ENCODE data around the gene UPB1.
"Not testable (repeated sequence)": the region's sequence is repeated elsewhere in the genome, so short reads cannot be mapped to it uniquely, and the experiment has no call there.

UPB1 gene

DNA sequence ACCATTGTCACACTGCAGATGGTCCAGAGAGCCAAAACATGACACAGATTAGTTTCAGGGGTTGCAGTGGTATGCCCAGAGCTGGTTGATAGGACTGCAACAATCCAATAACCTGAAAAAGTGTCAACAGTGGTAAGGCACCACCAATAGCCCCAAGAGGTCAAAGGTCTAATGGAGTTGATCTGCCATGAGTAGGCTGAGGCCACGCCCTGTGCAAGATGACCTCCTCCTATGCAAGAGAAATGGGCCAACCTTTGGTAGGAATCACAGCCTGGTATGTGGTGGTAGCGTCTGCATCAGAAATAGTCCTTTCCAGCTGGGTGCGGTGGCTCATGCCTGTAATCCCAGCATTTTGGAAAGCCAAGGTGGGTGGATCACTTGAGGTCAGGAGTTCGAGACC lies 40.2 kb downstream of the UPB1 start:
- DNase-seq (ENCODE audit: low read depth) = no peak

DNA sequence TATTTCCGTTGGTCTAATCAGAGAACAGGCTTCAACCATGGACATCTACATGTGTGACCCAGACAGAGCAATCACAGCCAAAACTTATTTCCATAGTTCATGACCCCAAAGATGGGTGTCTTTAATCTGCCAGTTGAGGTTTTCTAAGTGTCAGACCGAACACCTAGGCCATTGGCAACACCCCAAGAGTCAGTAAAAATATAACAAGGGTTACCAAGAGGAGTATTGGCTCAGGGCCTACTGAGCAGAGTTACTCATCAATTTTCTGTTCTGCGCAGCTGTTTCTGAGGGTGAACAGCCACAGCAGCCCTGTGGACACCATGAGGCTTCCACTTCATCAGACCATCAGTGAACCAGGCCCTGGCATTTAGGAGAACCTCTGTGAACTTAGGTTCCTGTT lies 41.0 kb downstream of the UPB1 start:
- DNase-seq (ENCODE audit: low read depth) = no peak

DNA sequence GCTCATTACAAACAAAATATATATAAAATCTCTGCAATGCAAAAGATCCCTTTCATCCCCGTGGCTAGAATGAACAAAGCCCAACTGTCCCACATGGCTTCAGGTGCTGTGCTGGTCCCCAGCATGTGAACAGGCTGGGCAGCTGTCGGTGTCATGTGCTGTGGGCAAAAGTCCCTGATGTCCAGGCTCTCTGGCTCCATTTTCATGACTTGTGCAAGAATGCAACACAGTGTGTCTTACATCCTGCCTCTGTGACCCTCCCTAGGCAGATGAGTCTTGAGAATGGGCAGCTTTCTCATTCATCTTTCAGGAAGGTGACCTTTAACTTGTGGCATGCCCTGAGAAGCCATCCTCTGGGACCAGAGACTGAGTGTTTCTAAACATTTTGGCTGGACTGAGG lies 45.3 kb downstream of the UPB1 start:
- DNase-seq (ENCODE audit: low read depth) = no peak

DNA sequence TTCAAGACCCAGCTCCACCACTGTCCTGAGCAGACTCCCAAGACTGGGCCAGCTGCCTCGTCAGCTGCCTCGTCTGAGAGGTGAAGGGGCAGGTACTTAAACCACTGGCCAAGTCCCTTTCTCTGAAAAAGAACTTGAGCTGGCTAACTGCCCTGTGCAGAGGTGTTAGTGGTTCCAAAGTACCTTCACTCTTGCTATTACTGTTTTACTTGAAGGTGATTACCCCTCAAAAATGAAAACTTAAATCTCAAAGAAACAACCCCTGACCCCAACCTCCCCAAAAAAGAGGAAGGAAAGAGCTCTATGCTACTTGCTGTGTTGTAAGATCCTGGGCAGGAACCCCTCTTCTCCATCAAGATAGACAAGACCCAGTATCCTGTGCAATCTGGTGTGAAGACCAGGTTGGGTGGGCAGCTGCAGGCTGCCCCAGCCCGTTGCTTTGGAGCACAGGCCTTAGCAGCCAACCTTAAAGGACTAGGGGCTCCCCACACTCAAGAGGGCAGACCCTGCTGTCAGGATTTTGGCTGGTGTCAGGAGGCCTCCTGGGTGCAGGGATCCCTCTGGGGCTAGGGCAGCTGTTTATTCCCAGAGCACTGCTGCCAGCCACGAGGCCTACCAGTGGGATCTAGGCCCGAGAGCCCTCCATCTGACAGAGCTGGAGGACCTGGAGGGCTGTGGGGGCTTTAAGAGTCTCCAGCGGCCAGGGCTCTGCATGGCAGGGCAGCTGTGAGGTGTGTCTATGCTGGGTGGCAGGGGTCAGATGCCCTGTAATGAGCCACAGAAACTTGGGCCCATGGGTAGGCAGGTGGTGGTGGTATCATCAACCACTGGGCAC lies 46.8 kb downstream of the UPB1 start:
- no peak for DNase-seq (ENCODE audit: low read depth)

DNA sequence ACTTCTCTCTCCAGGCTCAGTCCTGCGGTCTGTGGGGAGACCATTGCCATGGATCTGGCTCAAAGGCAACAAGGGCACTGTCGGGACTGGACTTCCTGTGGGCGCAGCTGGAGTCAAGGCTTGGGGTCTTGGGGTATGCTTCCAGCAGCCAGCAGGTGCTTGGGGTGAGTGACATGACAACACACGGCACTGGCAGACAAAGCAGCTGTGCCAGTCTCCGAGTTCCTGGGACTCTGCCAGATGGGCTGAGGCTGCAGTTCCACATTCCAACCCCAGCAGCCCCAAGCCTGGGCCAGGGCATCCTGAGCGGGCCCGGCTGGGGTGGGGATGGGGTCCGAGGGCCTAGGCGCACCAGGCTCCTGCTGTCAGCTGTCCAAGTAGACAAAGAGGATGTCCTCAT lies 47.5 kb downstream of the UPB1 start:
- DNase-seq (ENCODE audit: low read depth) = no peak

DNA sequence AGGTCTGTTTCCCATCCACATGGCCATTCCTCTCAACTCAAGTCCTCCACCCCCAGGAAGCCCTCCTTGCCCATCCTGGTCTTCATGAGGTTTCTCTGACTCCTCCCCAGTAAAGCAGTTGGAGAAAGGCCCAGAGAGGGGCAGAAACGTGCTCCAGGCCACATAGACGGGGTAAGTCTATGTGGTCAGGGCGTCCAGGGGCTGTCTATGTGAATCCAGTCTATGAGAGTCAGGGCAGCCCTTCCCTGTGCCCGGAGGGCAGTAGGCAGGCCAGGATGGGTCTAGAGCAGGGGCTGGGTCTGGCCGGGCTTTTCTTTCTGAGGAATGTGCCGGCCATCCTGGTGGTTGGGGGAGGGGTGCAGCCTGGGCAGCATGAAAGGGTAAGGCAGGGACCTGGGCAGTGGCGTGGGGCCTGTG lies 48.1 kb downstream of the UPB1 start:
- DNase-seq (ENCODE audit: low read depth) = no peak

DNA sequence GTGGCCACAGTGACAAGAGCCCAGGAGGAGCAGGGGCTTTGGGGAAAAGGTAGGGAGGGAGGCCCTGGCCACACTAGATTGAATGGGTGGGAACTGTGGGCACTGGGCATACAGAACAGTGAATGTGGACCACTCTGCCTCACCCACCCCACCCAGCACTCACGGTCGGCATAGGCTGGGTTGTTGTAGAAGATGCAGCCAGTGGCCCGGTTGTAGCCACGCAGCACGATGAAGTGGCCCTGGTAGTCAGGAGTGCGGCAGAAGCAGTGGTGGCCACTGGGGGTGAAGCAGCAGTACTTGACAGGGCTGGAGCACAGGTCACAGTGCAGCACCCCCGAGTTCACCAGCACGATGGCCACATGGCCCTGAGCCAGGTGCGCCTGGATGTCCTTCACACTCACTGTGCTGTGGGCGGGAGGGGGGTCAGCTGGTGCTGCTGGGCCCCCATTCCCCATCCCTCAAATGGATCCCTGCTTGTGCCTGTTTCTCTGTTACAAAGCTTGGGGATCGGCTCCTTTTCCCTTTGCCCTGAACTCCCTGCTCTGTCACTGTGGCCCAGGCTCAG lies 48.6 kb downstream of the UPB1 start:
- DNase-seq (ENCODE audit: low read depth) = no peak

DNA sequence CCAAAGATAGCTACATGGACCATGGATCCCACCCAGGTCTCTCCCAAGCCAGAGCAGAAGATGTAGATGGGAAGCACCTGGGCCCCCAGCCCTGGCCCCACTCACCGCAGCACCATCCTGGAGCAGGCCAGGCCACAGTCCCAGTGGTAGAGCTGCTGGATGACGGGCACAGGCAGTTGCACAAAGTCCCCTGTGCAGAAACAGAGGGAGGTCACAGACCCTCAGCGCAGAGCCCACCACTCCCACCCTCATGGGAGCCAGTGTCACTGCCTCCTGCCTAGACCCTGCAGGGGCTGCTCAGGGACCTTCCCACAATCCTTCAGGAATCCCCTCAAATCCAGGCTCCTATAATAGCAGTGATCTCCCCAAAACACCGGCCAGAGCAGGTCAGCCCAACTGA lies 53.7 kb downstream of the UPB1 start:
- no peak for DNase-seq (ENCODE audit: low read depth)

DNA sequence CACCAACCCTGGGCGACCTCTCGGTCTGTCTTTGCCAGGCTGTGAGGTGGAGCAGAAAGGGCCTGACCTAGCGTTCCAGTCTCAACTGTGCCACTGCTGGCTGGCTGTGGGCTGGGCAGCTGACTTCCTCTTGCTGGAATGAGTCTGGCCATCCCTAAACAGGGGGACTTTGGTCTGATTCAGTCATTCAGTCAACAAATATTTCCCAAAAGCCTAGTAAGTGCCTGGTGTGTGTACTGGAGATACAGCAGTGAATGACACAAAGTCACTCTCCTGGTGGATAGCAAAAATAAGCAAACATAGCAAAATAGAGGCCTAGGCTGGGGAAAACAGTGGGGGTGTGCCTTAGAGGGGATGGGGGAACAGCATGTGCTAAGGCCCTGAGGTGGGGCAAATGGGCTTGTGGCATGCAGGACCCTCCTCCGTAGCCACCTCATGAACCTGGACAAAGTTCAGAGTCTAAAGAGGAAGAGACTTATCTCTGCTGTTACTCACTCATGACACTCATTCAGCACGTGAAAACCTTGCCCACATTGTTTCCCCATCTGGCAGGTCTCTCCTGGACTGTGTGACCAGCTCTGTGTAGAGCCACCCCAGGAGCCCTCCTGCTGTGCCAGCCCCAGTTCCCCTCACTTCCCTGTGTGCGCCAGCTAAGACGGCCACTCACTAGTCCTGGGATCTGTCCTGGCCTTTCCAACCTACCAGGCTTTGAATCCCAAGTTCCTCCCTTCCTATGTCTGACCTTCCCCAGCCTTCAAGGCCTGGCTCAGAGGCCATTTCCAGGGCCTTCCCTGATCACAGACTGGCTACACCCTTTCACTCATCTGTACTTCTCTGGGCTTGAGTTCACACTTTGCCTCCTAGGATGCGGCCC lies 55.1 kb downstream of the UPB1 start:
- peak; percentile 42 for DNase-seq (ENCODE audit: low read depth)

DNA sequence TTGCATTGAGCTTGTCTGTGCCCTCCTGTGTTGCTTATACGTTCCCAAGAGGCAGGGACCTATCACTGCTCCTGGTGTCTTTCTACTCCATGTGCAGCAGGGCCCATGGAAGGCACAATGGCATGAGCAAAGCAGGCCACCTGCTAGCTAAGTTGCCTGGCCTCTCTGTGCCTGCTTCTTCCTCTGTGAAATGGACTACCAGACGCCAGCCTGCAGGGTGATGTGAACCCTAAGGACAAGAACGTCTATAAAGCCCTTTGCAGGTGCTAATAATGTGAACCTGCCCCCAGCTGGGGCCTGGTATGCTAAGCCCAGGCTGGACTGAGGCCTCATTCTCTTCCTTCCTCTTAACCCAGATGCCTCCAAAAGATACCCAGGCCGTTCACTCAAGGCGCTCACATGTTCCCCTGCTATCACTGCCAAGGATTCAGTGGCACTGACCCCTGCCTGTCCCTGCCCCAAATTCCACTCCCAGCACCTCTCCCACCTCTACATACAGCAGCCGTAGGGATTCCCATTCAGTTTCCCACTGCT lies 55.8 kb downstream of the UPB1 start:
- no peak for DNase-seq (ENCODE audit: low read depth)

DNA sequence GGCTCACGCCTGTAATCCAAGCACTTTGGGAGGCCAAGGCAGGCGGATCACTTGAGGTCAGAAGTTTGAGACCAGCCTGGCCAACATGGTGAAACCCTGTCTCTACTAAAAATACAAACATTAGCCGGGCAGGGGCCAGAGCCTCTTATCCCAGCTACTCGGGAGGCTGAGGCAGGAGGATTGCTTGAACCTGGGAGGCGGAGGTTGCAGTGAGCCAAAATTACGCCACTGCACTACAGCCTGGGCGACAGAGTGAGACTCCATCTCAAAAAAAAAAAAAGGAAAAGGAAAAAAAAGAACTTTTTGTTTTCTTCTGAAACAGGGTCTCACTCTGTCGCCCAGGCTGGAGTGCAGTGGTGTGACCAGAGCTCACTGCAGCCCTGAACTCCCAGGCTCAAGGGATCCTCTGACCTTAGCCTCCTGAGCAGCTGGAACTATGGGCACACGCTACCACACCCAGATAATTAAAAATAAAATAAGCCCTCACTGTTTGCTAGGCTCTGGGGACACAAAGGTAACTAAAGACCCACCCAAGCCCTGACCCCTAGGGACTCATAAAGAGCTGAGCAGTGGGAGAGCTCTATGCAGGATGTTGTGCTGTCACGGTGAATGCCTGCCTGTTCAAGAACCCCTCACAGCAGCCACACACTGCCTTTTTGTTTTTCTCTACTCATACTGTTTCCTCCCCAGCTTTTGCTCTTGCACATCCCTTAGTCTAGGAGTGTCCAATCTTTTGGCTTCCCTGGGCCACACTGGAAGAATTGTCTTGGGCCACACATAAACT lies 57.6 kb downstream of the UPB1 start:
- DNase-seq (ENCODE audit: low read depth) = not testable (repeated sequence)

DNA sequence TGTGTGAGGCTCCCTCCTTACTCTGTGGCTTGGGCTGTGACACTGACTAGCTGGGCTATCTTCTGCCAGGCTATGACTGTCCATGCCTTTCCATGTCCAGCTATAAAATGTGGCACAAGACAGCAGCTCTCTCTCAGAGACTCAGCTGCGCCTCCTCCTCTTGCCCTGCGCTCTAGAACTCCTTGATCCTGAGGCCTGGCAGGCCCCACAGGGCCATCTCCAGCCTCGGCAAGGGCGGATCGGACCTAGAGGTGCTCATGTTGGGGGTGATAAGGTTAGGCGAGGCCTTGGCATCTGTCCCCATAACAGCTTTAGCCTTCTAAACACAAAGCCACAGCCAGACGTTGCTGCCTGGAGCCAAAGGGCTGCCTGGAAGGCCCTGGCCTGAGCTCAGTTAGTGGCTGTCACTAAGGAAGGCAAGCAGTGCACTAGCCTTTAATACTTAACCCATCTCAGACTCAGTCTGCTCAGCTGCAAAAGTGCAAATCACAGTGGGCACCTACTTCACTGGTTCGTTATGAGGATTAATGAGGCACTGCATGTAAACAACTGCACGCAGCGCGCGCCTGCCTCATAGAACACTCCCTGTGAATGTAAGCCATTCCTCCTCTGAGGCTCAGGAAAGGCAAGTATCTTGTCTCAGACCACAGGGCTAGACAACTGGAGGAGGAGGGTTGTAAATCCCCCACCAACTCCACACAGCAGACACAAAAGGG lies 58.6 kb downstream of the UPB1 start:
- DNase-seq (ENCODE audit: low read depth) = peak; percentile 33

DNA sequence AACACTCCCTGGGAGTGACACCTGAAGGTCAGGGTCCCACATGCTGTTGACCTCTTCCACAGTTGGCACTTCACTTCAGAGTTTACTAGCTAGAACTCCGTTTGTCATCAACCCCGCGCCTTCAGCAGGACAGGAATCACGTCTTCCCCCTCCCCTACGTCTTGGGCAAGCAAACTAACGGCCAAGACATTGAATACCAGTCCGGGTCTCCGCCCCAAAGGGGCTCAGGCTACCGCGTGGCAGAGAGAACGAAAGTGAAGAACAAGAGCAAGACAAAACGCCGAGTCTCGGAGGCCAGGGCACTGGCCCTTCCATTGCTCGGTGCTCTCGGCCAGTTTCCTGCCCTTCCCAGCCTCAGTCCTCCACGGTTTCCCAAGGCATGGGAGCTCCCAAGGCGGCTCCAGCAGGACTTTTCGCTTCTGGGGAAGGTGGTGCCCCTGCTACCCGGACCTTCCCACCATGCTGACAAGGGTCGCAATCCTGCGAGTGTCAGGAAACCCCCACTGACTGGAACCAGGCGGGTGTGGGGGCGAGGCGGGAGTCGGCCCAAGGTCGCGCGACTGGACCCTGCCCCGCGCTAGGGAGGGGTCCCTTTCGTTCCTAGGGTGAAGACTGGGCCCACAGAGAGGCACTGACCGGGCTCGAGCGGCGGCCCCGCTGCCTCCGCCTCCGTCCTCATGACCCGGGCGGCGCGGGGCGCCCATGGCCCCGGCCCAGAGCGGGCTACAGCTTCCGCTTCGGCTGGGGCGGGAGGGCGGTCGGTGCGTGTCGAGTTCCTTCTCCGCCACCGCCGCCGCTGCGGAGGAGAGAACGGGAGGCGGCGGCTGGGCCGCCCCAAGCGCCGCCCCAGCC lies 59.4 kb downstream of the UPB1 start, which contains the start of gene GUCD1:
Gene GUCD1 (minus strand): TSS at position 826 of the 852 bp plus-strand sequence. CDS start 147 bp downstream, at position 679.
- DNase-seq (ENCODE audit: low read depth) = peak; percentile 60

DNA sequence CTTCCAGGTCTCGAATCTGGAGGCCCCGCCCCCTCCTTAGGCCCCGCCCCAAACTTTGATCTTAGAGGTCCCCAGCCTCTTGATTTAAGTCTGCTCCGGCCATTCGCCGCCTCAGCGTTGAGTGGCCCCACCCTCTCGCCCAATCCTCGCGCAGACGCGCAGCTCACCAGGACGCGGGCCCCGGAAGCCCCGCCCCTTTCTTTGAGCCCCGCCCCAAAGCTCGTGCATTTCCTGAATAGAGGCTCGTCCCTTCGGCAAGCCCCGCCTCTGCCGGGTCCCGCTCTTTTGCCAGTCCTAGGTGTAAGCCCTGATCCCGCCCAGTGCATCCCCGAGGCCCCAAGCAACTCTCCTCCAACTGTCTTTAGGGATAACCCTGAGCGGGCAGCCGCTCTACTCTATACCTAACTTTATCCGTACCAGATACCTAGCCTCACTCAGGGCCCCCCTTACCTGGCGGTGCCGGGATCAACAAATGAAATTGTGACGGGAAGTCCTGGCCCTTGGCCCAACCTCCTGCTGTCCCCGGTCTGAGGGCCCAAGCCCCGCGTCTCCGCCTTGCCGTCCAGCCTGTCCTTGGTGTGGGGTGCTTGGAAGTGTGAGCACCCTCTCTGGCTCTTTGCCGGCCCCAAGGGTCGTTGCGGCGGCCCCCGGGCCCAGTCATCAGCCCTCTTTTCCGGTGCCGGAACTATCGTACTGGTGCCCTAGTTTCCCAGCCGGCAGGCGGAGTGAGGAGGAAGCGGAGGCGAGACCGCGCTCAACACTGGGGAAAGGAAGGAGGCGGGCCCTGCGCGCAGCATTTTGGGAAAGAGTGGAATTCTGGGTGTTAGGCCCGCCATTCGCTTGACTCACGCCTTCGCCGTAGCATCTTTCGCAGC lies 60.3 kb downstream of the UPB1 start, which contains the start of gene SNRPD3:
Gene SNRPD3 (plus strand): TSS at position 835 of the 875 bp plus-strand sequence. CDS start 1,676 bp downstream, outside the sequence.
- DNase-seq (ENCODE audit: low read depth) = peak; percentile 99

DNA sequence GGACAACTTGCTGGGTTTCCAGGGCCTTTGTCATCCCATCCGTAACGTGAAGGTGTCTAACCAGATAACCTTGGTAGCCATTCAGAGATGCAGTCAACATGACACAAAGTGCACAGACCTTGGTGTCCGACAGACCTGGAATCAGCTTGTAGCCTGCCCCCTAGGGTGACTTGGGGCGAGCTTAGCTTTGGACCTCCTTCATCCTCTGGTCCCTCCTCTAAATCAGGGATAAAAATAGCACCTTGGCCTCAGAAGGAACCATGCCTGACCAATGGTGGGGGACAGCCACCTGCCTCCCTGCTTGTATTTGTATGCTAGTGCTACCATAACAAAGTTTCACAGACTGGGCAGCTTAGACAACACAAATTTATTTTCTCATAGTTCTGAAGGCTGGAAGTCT lies 64.3 kb downstream of the UPB1 start:
- no peak for DNase-seq (ENCODE audit: low read depth)

DNA sequence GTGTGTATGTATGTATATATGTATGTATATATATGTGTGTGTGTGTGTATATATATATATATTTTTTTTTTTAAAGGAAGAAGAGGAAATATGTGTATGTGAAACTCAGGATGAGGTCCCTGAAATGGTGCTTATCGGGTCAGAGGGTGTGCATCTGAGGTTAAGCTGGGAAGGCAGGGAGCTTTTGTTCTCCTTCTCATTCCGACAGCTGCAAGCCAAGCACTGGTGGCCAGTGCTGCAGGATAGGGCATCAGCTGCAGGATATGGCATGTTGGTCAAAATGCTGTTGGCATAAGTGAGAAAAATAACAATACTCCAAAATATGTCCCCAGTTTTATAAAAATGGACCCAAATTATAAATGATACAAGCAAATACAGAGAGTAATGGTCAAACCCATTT lies 68.1 kb downstream of the UPB1 start:
- DNase-seq (ENCODE audit: low read depth) = no peak

DNA sequence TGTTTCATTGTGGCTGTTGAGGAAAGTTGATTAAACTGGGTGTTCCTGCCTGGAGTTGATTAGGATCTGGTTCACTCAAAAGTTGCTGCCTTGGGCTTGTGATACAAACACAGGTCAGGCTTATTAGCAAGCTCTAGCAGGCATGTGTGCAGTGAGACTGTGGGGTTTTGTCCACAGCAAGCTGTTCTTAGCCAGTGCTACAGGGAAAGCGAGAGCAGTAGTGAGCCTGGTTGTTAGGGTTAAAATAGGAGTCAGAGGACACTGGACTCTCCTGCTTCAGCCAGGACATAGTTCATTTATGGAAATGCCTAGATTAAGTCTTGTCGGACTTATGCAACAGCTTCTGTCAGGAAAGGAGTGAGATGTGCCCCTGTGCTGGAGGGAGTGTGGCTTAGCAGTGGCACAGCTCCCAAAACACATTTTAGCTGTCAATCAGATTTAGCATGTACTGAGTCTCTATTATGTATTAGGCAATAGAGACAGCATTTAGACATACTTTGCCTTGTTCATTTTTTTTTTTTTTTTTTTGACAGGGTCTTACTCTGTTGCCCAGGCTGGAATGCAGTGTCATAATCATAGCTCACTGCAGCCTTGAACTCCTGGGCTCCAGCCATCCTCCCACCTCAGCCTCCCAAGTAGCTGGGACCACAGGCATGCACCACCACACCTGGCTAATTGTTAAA lies 69.4 kb downstream of the UPB1 start:
- DNase-seq (ENCODE audit: low read depth) = no peak

DNA sequence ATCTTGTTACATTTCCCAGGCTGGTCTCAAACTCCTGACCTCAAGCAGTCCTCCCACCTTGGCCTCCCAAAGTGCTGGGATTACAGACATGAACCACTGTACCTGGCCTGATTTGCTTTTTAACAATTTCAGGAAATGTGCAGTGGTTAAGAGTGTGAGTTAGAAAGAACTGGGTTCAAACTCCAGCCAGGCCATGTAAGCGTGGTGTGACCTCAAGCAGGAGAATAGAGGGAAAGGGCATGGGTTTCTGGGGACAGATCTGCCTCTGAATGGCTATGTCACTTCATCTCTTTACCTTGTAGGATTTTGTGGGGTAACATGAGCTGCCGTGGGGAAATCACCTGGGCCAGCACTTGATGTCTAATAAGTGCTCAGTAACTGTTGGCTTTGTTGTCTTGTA lies 69.9 kb downstream of the UPB1 start:
- DNase-seq (ENCODE audit: low read depth) = no peak

Measured in ELR (cell line).